Measurements from ENCODE around the gene DEAF1. TPM values are rescaled to one million over a fixed set of nuclear protein-coding genes. Genes with fewer than 3 reads are reported as not detected.

Gene DEAF1
- total and polyA plus RNA-seq, 2 donors (not counting 1 experiment from before 2014, with no cell fraction given), result 9.7 to 38.3 TPM

GRCh38 chr11:687751-688150 lies 7.3 kb downstream of the DEAF1 start:
- Histone ChIP-seq H3K4me2 (ENCODE audit: extremely low read depth, insufficient read depth, low read length) (no peak overlapping the region), H3K4me1 (ENCODE audit: control insufficient read depth, extremely low read depth, insufficient read depth, low read length) (no peaks in the 10 kb centered on the region), H2AFZ (ENCODE audit: low read length) (no peak overlapping the region), H3K79me2 (ENCODE audit: control insufficient read depth, insufficient read depth, low read length) (peaks cover 8% of the 10 kb centered on the region), H3K36me3 (ENCODE audit: control insufficient read depth, insufficient read depth, low read length) (peaks cover 16% of the 10 kb centered on the region), H4K20me1 (ENCODE audit: control insufficient read depth, extremely low read depth, insufficient read depth, low read length) (no peaks in the 10 kb centered on the region), H3K9me3 (ENCODE audit: control insufficient read depth, insufficient read depth, low read depth, low read length) (no peaks in the 10 kb centered on the region), H3K27me3 (ENCODE audit: control insufficient read depth, insufficient read depth, low read length) (no peaks in the 10 kb centered on the region), H3K9ac (ENCODE audit: insufficient read depth, low read length) (no peak overlapping the region), H3K4me3 (replicated peaks in 1 of 4; ENCODE audit: control extremely low read depth in 1 of 4, insufficient read depth in 1 of 4, low read depth in 3 of 4, low read length in 4 of 4) (no peak overlapping the region), H3K27ac (ENCODE audit: insufficient read depth, low read length) (no peak overlapping the region)
- TF ChIP-seq CTCF (conservative IDR thresholded peaks at IDR 0.05 in 1 of 2, IDR thresholded peaks at IDR 0.05 in 1 of 2; ENCODE audit: low read depth in 1 of 2, low read length in 2 of 2) (no peak), EZH2 (IDR thresholded peaks at IDR 0.05; ENCODE audit: low read length, missing control alignments) (no peak)
- no peak for DNase-seq (ENCODE audit: low read depth in 2 of 2)

DNA sequence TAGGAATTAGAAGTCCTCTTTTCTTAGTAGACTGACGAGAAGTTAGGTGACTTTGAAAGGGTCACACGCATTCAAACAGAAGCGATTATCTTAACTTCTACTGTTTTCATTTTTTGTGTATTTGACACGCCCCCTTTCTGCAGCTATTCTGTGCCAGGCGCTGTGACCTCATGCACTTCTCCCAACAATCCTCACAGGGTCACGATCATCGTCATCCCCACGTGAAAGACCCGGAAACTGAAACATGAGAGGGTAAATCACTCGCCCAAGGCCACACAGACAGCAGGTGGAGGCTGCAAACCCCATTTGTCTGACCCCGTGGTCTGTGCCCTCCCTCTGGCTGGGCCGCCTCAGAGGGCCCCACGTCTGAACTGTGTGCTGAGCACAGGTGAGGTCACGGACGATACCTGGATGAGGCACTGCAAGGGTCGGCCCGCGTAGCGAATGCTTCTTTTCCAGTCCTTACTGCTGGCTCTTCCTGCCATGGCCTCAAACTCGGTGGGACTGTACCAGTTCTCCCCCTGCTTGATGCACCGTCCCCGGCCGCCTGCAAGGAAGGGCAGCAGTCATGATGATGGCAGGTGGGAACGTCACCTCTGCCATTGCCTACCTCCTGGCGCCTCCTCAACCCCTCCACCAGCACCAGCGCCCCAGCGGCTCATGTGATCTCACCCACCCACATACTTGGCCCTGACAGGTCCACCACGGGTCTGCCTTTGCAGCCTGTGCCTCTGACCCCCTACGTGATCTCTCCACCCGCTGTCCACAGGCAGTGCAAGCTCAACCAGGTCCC lies 8.4 kb downstream of the DEAF1 start:
- Histone ChIP-seq H3K79me2 (ENCODE audit: control insufficient read depth, insufficient read depth, low read length) (no peaks in the 10 kb centered on the region), H3K36me3 (ENCODE audit: control insufficient read depth, insufficient read depth, low read length) (peaks cover 17% of the 10 kb centered on the region), H3K27ac (ENCODE audit: insufficient read depth, low read length) (no peak overlapping the region), H3K27me3 (ENCODE audit: control insufficient read depth, insufficient read depth, low read length) (no peaks in the 10 kb centered on the region), H3K4me1 (ENCODE audit: control insufficient read depth, extremely low read depth, insufficient read depth, low read length) (no peaks in the 10 kb centered on the region), H2AFZ (ENCODE audit: low read length) (no peak overlapping the region), H3K9ac (ENCODE audit: insufficient read depth, low read length) (no peak overlapping the region), H3K4me3 (replicated peaks in 1 of 4; ENCODE audit: control extremely low read depth in 1 of 4, insufficient read depth in 1 of 4, low read depth in 3 of 4, low read length in 4 of 4) (no peak overlapping the region), H4K20me1 (ENCODE audit: control insufficient read depth, extremely low read depth, insufficient read depth, low read length) (no peaks in the 10 kb centered on the region), H3K9me3 (ENCODE audit: control insufficient read depth, insufficient read depth, low read depth, low read length) (no peaks in the 10 kb centered on the region), H3K4me2 (ENCODE audit: extremely low read depth, insufficient read depth, low read length) (no peak overlapping the region)
- no peak for TF ChIP-seq EZH2 (IDR thresholded peaks at IDR 0.05; ENCODE audit: low read length, missing control alignments)
- TF ChIP-seq CTCF (conservative IDR thresholded peaks at IDR 0.05 in 1 of 2, IDR thresholded peaks at IDR 0.05 in 1 of 2; ENCODE audit: low read depth in 1 of 2, low read length in 2 of 2), result no peak
- no peak for DNase-seq (ENCODE audit: low read depth in 2 of 2)

GRCh38 chr11:680970-681369 lies 14.1 kb downstream of the DEAF1 start:
- no peaks in the 10 kb centered on the region for H3K79me2 ChIP-seq (ENCODE audit: control insufficient read depth, insufficient read depth, low read length)
- peaks cover 13% of the 10 kb centered on the region for H3K36me3 ChIP-seq (ENCODE audit: control insufficient read depth, insufficient read depth, low read length)
- no peak overlapping the region for H2AFZ ChIP-seq (ENCODE audit: low read length)
- no peak for DNase-seq (ENCODE audit: low read depth in 2 of 2)
- H4K20me1 ChIP-seq (ENCODE audit: control insufficient read depth, extremely low read depth, insufficient read depth, low read length), result no peaks in the 10 kb centered on the region
- TF ChIP-seq CTCF (conservative IDR thresholded peaks at IDR 0.05 in 1 of 2, IDR thresholded peaks at IDR 0.05 in 1 of 2; ENCODE audit: low read depth in 1 of 2, low read length in 2 of 2), result no peak
- no peak for TF ChIP-seq EZH2 (IDR thresholded peaks at IDR 0.05; ENCODE audit: low read length, missing control alignments)
- no peaks in the 10 kb centered on the region for H3K27me3 ChIP-seq (ENCODE audit: control insufficient read depth, insufficient read depth, low read length)
- no peak overlapping the region for H3K4me3 ChIP-seq (replicated peaks in 1 of 4; ENCODE audit: control extremely low read depth in 1 of 4, insufficient read depth in 1 of 4, low read depth in 3 of 4, low read length in 4 of 4)
- no peaks in the 10 kb centered on the region for H3K9me3 ChIP-seq (ENCODE audit: control insufficient read depth, insufficient read depth, low read depth, low read length)
- H3K4me2 ChIP-seq (ENCODE audit: extremely low read depth, insufficient read depth, low read length), result no peak overlapping the region
- no peaks in the 10 kb centered on the region for H3K4me1 ChIP-seq (ENCODE audit: control insufficient read depth, extremely low read depth, insufficient read depth, low read length)
- H3K27ac ChIP-seq (ENCODE audit: insufficient read depth, low read length), result no peak overlapping the region
- no peak overlapping the region for H3K9ac ChIP-seq (ENCODE audit: insufficient read depth, low read length)

Measured in fibroblast of lung (primary cell).